Glomerular visceral epithelial cell (primary cell): ENCODE data around the gene MSI2.

ENCODE experiments used
- DNase-seq: peaks from one replicate; pipeline ENCODE4 v3.0.0-alpha.2; 2016; ENCODE audit errors: extremely low spot score

The MSI2 gene

DNA sequence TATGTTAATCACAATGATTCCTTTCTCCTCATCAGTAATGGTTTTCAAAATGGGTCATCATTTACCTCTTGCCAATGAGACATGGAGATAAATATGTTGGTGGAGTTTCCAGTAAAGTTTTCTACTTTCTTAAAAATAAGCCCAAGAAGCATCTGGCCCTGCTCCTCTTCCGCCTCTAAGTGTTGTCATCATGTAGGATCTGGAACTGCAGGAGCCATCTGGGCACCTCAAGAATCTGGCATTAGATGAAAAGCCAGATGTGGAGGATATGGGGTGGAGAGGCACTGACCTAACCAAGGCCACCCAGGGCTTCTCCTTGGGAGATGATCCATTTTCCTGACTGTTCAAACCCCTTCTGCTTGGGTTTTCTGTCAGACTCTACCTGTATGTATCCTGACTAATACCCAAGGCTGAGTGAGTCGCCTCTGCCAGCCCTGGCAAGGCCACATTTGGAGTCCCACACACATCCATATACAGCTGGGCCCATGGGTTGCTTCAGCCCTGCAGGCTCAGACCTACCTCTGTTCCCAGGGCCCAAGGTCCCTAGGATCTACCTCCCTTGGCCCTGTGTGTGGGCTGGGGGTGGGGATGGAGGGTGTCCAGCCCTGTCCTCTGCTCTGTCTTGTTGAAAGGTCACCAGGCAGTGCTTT, 464.2 kb downstream of the MSI2 start:
- DNase-seq = no peak

DNA sequence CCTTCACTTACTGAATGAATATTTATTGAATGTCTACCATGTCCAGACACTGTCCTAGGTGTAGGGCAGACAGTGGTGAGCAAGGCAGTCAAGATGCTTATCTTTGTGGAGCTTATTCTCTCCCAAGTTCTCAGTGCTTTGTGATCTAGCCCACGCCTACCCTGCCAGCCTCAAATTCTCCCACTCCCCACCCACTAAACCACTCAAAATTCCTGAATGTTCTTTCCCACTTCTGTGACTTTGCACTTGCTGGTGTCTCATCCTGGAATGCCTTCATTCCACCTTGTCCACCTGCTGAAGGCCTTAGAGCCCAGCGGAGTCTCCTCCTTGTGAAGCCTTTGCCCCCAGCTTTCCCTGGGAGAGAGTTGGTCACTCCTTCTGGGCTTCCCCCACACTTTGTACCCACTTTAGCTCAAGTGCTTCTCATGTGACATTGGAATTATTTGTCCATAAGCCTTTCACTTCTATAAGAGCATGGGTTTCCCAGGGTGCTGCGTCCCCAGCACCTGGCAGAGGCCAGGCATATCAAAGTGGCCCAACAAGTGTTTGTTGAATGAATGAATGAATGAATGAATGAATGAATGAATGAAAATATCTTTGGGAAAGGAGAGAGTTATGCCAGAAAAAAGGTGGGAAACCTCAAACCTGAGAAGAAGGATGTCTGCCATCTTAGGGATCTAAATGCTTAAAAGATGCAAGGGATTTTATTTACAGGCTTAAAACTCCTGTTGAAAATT, 465.8 kb downstream of the MSI2 start:
- DNase-seq = no peak

DNA sequence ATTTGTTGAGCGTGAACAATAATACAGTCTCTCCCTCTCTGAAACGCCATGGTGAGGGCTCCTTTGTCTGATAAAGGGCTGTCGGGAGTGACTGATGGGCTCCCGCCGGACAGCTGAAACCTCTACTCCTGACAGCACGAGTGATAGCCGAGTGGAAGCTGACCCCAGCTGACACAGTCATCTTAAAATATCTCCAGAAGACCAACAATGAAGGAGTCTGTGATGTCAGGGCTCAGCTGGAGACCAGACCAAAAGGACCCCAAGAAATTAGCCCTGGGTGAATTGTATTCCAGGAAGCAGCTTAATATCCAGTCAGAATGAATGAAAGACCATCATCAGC, 466.4 kb downstream of the MSI2 start:
- DNase-seq = no peak

DNA sequence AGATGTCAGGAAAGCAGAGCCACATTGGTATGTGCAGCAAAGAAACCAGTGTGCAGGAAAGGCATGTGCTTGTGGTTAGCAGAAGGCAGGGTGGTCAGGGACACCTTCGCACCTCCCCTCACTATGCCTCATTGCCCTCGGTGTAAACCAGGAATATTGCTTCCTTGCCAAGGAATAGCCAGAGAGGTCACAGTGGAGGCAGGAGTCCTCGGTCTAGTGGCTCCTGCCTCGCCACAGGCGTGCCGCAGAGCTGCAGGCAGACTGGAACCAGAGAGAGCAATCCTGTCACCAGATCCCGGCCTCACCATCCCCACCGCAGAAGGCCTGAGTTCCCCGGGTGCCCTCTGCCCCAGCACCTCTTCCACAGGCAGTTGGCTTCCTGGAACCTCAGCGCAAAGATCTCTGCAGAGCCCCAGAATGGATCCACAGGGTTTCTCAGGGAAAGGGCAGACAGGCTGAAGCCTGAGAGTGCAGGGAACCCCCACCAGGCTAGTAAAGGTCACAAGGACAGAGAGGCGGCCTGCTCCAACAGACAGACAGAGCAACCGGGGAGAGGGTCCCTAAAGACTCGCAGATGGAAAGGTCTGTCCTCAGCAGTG, 467.2 kb downstream of the MSI2 start:
- peak; percentile 91 for DNase-seq

DNA sequence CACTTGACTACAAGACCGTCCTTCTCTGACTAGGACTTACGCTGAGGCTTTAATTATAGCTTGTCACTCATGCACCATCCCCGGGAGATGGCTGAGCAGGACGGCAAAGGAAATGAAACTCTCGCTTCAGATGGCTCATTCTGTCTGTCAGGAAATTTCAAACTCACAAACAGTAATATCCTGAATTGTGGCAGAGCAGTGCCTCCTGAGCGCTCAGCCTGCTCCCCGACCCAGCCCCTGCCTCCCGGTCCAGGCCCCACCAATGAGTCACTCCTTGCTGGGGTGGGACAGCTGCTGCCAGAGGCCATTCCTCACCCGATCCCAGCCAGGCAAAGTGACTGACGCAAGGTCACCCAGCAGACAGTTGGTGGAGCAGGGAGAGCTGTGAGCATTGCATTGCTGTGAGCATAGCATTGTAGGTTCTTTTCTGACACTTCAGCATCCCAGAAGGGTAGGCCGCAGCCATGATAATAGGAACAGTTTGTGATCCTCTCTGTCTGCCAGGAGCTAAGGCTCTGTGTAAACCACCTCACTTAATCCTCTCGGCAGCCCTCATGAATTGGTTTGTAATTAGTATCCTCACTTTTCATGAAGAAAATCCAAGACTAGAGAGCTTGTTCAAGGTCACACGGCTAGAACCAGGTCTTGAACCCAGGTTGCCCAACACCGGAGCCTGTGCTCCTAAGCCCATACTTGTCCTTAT, 467.9 kb downstream of the MSI2 start:
- peak; percentile 39 for DNase-seq

DNA sequence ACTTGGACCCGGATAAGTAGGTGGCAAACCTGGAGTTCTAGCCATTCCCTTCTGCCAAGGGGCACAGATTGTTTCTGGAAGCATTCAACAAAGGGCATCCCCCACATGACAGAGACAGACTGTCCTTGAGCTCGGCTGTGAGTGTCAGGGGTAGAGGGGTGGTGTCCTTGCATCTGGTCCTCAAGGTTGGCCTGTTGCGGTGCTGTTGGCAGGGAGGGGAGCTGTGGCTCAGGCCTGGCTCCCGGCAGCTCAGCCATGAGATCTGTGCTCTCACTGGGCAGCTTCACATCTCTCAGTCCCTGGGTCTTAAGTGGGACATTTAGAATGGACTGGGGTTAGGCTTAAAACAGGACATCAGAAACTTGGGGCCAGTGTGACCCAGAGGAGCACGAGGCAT, 468.4 kb downstream of the MSI2 start:
- DNase-seq = no peak

DNA sequence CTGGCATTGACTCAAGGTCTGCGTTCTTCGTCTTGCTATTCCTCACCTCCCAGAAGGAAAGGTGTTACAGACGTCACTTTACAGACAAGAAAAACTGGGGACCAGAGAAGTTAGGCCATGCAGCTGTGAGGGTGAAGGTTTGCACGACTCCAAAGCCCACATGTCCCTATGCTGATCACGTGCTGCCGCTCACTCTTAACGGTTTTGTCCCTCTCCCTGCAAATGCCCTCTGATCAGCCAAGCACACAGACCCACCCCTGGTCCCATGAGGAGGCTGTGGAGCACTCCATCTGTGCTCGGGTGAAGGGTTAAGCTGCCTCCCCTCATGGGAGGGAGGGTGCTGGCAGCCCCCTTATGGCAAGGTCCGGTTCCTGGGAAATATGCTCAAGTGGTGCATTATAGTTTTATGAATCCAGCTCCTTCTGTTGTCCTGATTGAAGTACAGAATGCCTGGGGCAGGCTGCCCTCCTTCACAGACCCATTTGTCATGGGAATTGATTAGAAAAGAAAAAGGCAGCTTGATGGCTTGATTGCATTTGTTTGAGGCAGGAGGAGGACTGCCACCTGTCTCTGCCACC, 470.0 kb downstream of the MSI2 start:
- no peak for DNase-seq

DNA sequence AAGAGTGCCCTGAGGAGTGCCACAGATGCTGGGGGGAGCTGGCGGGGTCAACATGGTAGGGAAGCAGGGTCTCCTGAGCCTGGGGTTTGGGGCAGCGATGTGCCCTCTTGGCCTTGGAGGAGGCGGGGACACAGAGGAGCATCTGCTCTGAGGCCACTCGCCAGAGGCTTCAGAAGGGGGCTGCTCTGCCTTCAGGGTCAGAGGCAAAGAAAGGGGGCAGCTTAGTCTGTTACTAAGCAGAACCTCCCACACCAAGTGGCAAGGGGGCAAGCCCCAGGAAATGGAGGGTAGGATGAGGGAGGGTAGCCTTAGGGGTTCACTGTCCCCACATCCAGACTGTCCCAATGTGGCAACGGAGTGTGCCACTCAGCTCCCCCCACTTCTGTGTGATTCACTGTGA, 470.5 kb downstream of the MSI2 start:
- DNase-seq = no peak

DNA sequence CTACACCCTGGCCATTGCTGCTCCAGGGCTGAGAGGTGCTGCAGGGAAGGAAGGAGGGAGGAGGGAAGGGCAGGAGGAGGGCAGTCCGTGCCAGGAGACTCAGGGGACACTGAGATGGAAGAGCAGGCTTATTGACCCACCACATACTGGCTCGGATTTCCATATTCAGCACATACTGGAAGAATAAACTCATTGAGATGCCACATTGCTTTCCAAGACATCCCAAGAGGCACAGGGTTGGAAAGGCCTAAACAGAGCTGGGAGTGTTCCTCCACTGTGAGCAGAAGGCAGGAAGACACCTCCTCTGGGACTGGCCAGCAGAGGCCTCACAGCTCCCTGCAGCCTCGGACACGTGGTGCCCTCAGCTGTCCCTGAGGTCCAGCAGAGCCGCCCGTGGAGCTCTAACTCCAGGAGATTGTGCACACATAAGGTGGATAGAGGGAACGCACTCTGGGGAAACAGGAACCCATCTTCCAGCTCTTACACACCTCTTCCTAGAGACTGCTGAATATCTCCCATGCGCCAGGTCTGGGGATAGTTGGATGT, 471.4 kb downstream of the MSI2 start:
- DNase-seq = no peak

DNA sequence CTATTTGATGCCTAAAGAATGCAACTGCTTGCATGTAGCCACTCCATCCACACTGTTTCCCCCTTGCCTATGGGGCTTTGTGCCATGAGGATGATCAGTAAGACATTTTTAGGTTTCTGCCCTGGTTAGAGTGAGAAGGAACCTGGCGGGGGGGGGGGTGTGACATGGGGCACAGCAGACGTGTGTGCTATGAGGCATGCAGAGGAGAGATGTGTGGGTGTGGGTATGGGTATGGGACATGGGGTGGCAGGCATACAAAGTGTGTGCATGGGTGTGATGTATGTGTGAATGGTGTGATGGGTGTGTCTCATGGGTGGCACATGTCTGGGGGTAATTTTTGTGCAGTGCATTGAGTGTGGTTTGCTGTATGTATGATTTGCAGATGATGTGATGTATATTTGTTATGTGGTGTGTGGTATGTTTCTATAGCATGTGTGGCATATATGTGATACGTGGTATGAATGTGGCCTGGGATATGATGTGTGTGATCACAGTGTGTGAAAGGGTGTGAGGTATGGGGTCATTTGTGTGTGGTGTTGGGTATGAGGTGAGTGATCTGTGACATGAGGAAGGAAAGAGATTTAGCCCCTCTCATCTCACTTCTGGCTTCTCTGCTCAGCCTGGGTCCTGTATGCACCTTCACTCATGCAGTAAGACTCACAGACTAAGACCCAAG, 473.8 kb downstream of the MSI2 start:
- no peak for DNase-seq

DNA sequence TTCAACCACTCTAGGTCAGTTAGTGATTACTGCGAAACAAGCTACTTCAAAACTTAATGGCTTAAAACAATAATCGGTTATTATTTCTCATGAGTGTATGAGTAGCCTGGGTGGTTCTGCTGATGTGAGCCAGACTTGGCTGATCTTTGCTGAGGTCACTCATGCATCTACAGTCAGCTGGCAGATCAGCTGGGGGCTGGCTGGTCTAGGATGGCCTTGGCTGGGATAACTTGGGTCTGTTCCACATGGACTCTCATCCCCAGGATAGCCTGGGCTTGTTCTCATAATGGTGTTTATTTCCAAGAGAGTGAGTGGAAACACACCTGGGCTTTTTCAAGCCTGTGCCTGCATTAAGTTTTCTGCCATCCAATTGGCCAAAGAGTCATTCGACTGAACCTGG, 475.7 kb downstream of the MSI2 start:
- no peak for DNase-seq

DNA sequence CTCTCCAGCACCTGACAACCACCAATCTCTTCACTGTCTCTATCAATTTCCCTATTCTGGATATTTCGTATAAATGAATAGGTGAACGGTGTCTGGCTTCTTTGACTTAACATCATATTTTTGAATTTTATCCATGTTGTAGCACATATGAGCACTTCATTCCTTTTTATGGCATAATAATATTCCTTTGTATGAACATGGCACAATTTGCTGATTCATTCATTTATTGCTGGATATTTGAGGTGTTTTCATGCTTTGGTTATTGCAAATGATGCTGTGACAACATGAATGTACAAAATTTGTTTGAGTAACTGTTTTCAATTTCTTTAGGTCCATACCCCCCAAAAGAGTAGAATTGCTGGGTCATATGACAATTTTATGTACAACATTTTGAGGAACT, 476.8 kb downstream of the MSI2 start:
- no peak for DNase-seq
